ENCODE results near the gene PFN2.
"Not testable (repeated sequence)": the region's sequence is repeated elsewhere in the genome, so short reads cannot be mapped to it uniquely, and the experiment has no call there.

Gene PFN2

DNA sequence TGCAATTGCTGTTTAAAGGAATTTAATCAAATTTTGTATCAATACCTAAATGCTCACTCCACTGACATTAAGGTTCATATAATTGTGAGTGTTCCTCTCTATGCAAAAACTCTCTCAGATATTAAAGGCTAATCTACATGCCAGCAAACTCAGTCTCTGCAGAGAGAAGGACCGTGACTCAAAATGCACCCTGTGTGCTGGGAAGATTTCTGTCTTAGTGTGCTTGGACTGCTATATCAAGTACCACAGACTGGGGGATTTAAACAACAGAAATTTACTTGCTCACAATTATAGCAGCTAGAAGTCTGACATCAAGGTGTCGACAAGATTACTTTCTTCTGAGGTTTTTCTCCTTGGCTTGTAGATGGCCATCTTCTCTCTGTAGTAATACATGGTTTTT, 18.6 kb upstream of the PFN2 start:
- Histone ChIP-seq H3K9me3 (ENCODE audit: control insufficient read depth in 1 of 2, low read length in 2 of 2) (peaks cover 0 to 2% of the 10 kb centered on the region in 2 donors), H3K4me1 (ENCODE audit: control insufficient read depth in 1 of 2, insufficient read depth in 2 of 2, low read length in 2 of 2) (no peaks in the 10 kb centered on the region), H3K27ac (ENCODE audit: low read length) (no peak overlapping the region), H3K27me3 (ENCODE audit: low read depth, low read length) (no peaks in the 10 kb centered on the region), H3K4me3 (ENCODE audit: low read depth in 1 of 2, low read length in 2 of 2) (no peak overlapping the region), H3K36me3 (ENCODE audit: control insufficient read depth in 1 of 2, insufficient read depth in 2 of 2, low read length in 2 of 2) (no peaks in the 10 kb centered on the region)

- H3K27ac ChIP-seq (ENCODE audit: low read length), result no peak overlapping the region
- H3K27me3 ChIP-seq (ENCODE audit: low read depth, low read length), result no peaks in the 10 kb centered on the region
- H3K9me3 ChIP-seq (ENCODE audit: control insufficient read depth in 1 of 2, low read length in 2 of 2), result no peaks in the 10 kb centered on the region
- H3K4me3 ChIP-seq (ENCODE audit: low read depth in 1 of 2, low read length in 2 of 2), result no peak overlapping the region
- no peaks in the 10 kb centered on the region for H3K36me3 ChIP-seq (ENCODE audit: control insufficient read depth in 1 of 2, insufficient read depth in 2 of 2, low read length in 2 of 2)
- no peaks in the 10 kb centered on the region for H3K4me1 ChIP-seq (ENCODE audit: control insufficient read depth in 1 of 2, insufficient read depth in 2 of 2, low read length in 2 of 2)
Observed at GRCh38 chr3:149983628-149984027, 12.9 kb upstream of the PFN2 start.

DNA sequence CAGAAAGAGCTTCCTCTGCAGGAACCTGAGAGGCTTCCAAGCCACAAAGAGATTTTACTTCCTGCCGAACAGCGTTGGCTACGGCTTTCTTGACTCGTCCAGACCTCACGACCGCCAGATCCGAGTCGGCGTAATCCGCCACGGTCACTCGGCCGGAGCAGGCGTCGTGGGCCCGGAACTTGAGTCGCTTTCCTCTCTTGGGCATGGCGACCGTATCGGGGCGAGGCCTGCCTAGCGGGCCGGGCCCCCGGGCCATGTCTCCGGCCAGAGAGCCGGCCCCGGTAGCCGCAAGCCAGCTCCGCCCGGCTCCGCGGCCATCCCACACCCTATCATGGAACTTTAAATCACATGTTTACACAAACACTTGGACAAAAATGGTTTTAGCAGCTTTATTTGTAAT, 12.4 kb upstream of the PFN2 start:
- H3K27ac ChIP-seq (ENCODE audit: low read length), result not testable (repeated sequence)

GRCh38 chr3:149981979-149982378, 11.3 kb upstream of the PFN2 start:
- not testable (repeated sequence) for H3K27ac ChIP-seq (ENCODE audit: low read length); H3K27me3 ChIP-seq (ENCODE audit: low read depth, low read length); H3K36me3 ChIP-seq (ENCODE audit: control insufficient read depth in 1 of 2, insufficient read depth in 2 of 2, low read length in 2 of 2); H3K4me3 ChIP-seq (ENCODE audit: low read depth in 1 of 2, low read length in 2 of 2); H3K4me1 ChIP-seq (ENCODE audit: control insufficient read depth in 1 of 2, insufficient read depth in 2 of 2, low read length in 2 of 2); H3K9me3 ChIP-seq (ENCODE audit: control insufficient read depth in 1 of 2, low read length in 2 of 2)

More for the DNA sequence above, 12.4 kb upstream of the PFN2 start:
- not testable (repeated sequence) for H3K4me1 ChIP-seq (ENCODE audit: control insufficient read depth in 1 of 2, insufficient read depth in 2 of 2, low read length in 2 of 2); H3K36me3 ChIP-seq (ENCODE audit: control insufficient read depth in 1 of 2, insufficient read depth in 2 of 2, low read length in 2 of 2); H3K9me3 ChIP-seq (ENCODE audit: control insufficient read depth in 1 of 2, low read length in 2 of 2); H3K27me3 ChIP-seq (ENCODE audit: low read depth, low read length); H3K4me3 ChIP-seq (ENCODE audit: low read depth in 1 of 2, low read length in 2 of 2)

GRCh38 chr3:149977386-149977785, 6.7 kb upstream of the PFN2 start:
- no peaks in the 10 kb centered on the region for H3K27me3 ChIP-seq (ENCODE audit: low read depth, low read length)
- no peak overlapping the region for H3K27ac ChIP-seq (ENCODE audit: low read length)
- H3K36me3 ChIP-seq (ENCODE audit: control insufficient read depth in 1 of 2, insufficient read depth in 2 of 2, low read length in 2 of 2), result no peaks in the 10 kb centered on the region

DNA sequence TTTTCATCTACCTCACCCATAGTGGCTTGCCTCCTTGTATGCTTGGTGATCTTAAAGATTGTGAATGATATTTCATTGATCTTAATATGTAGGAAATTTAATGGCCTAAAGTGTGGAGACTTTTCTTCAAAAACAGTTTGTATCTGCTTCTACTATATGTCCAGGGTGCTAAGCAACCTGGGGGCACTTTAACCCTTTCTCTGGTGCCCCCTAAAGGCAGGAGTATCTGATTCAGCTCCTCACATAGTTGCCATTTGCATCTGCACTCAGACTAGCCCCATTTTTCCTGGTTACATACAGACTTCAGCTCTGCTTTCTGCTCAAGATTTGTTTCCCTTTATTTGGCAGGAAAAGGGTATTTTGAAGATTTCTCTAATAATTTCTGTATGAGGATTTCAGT, 5.2 kb upstream of the PFN2 start:
- Histone ChIP-seq H3K4me1 (ENCODE audit: control insufficient read depth in 1 of 2, insufficient read depth in 2 of 2, low read length in 2 of 2) (no peaks in the 10 kb centered on the region), H3K9me3 (ENCODE audit: control insufficient read depth in 1 of 2, low read length in 2 of 2) (no peaks in the 10 kb centered on the region), H3K4me3 (ENCODE audit: low read depth in 1 of 2, low read length in 2 of 2) (no peak overlapping the region), H3K27ac (ENCODE audit: low read length) (no peak overlapping the region), H3K27me3 (ENCODE audit: low read depth, low read length) (no peaks in the 10 kb centered on the region), H3K36me3 (ENCODE audit: control insufficient read depth in 1 of 2, insufficient read depth in 2 of 2, low read length in 2 of 2) (no peaks in the 10 kb centered on the region)

More at GRCh38 chr3:149977386-149977785, 6.7 kb upstream of the PFN2 start:
- H3K4me3 ChIP-seq (ENCODE audit: low read depth in 1 of 2, low read length in 2 of 2), result no peak overlapping the region
- no peaks in the 10 kb centered on the region for H3K4me1 ChIP-seq (ENCODE audit: control insufficient read depth in 1 of 2, insufficient read depth in 2 of 2, low read length in 2 of 2)
- H3K9me3 ChIP-seq (ENCODE audit: control insufficient read depth in 1 of 2, low read length in 2 of 2), result no peaks in the 10 kb centered on the region

- Histone ChIP-seq H3K4me1 (ENCODE audit: control insufficient read depth in 1 of 2, insufficient read depth in 2 of 2, low read length in 2 of 2) (peaks cover 0 to 27% of the 10 kb centered on the region in 2 donors), H3K36me3 (ENCODE audit: control insufficient read depth in 1 of 2, insufficient read depth in 2 of 2, low read length in 2 of 2) (peaks cover 0 to 10% of the 10 kb centered on the region in 2 donors), H3K9me3 (ENCODE audit: control insufficient read depth in 1 of 2, low read length in 2 of 2) (no peaks in the 10 kb centered on the region), H3K27ac (ENCODE audit: low read length) (peak overlapping the region; percentile 84), H3K4me3 (ENCODE audit: low read depth in 1 of 2, low read length in 2 of 2) (peak overlapping the region; percentile 77 to 84), H3K27me3 (ENCODE audit: low read depth, low read length) (no peaks in the 10 kb centered on the region)
Observed at GRCh38 chr3:149971403-149972075, 844 bp upstream of the PFN2 start.

GRCh38 chr3:149969940-149970715, 567 bp downstream of the PFN2 start:
- Histone ChIP-seq H3K4me3 (ENCODE audit: low read depth in 1 of 2, low read length in 2 of 2) (peak overlapping the region; percentile 74 to 84), H3K36me3 (ENCODE audit: control insufficient read depth in 1 of 2, insufficient read depth in 2 of 2, low read length in 2 of 2) (peaks cover 6 to 14% of the 10 kb centered on the region in 2 donors), H3K27me3 (ENCODE audit: low read depth, low read length) (no peaks in the 10 kb centered on the region), H3K27ac (ENCODE audit: low read length) (peak overlapping the region; percentile 88), H3K4me1 (ENCODE audit: control insufficient read depth in 1 of 2, insufficient read depth in 2 of 2, low read length in 2 of 2) (peaks cover 0 to 37% of the 10 kb centered on the region in 2 donors), H3K9me3 (ENCODE audit: control insufficient read depth in 1 of 2, low read length in 2 of 2) (no peaks in the 10 kb centered on the region)

- Histone ChIP-seq H3K4me1 (ENCODE audit: control insufficient read depth in 1 of 2, insufficient read depth in 2 of 2, low read length in 2 of 2) (peaks cover 0 to 43% of the 10 kb centered on the region in 2 donors), H3K9me3 (ENCODE audit: control insufficient read depth in 1 of 2, low read length in 2 of 2) (no peaks in the 10 kb centered on the region), H3K27me3 (ENCODE audit: low read depth, low read length) (no peaks in the 10 kb centered on the region), H3K4me3 (ENCODE audit: low read depth in 1 of 2, low read length in 2 of 2) (peak overlapping the region; percentile 74 to 84), H3K36me3 (ENCODE audit: control insufficient read depth in 1 of 2, insufficient read depth in 2 of 2, low read length in 2 of 2) (peaks cover 6 to 14% of the 10 kb centered on the region in 2 donors), H3K27ac (ENCODE audit: low read length) (peak overlapping the region; percentile 88)
Observed at GRCh38 chr3:149969110-149969939, 1.4 kb downstream of the PFN2 start.

DNA sequence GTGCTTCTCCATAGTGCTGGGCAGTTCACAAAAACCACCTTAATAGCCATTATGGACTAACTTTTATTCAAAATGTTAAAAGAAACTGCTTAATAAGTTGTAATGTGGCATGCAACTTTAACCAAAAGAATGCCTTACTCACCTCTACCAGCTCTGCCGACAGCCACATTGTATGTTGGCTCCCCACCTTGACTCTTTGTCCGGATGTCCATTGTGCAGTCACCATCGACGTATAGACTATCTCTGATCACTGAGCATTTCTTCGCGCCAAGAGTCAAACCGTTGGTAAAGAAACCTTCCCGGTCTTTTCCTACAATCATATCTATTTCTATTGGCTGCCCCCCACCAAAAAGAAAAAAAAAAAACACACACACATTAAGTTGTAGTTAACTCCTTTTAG, 2.5 kb downstream of the PFN2 start:
- Histone ChIP-seq H3K4me3 (ENCODE audit: low read depth in 1 of 2, low read length in 2 of 2) (no peak overlapping the region), H3K4me1 (ENCODE audit: control insufficient read depth in 1 of 2, insufficient read depth in 2 of 2, low read length in 2 of 2) (peaks cover 0 to 48% of the 10 kb centered on the region in 2 donors), H3K36me3 (ENCODE audit: control insufficient read depth in 1 of 2, insufficient read depth in 2 of 2, low read length in 2 of 2) (peaks cover 6 to 14% of the 10 kb centered on the region in 2 donors), H3K27me3 (ENCODE audit: low read depth, low read length) (no peaks in the 10 kb centered on the region), H3K27ac (ENCODE audit: low read length) (no peak overlapping the region), H3K9me3 (ENCODE audit: control insufficient read depth in 1 of 2, low read length in 2 of 2) (no peaks in the 10 kb centered on the region)

- H3K4me3 ChIP-seq (ENCODE audit: low read depth in 1 of 2, low read length in 2 of 2), result no peak overlapping the region
- H3K36me3 ChIP-seq (ENCODE audit: control insufficient read depth in 1 of 2, insufficient read depth in 2 of 2, low read length in 2 of 2), result peaks cover 6 to 14% of the 10 kb centered on the region in 2 donors
- no peaks in the 10 kb centered on the region for H3K27me3 ChIP-seq (ENCODE audit: low read depth, low read length)
- H3K27ac ChIP-seq (ENCODE audit: low read length), result no peak overlapping the region
- peaks cover 0 to 48% of the 10 kb centered on the region in 2 donors for H3K4me1 ChIP-seq (ENCODE audit: control insufficient read depth in 1 of 2, insufficient read depth in 2 of 2, low read length in 2 of 2)
- H3K9me3 ChIP-seq (ENCODE audit: control insufficient read depth in 1 of 2, low read length in 2 of 2), result no peaks in the 10 kb centered on the region
Observed at GRCh38 chr3:149967086-149967685, 3.5 kb downstream of the PFN2 start.
